CD4-positive, alpha-beta T cell treated with Interleukin-17A for 4 hours (primary cell): Measurements from ENCODE around the gene DIS3L2.
A peak's percentile ranks its signal among the peaks of the same experiment; 100 is the strongest.
"Not testable (repeated sequence)": the region's sequence is repeated elsewhere in the genome, so short reads cannot be mapped to it uniquely, and the experiment has no call there.

ENCODE experiments used
- DNase-seq: peaks from one replicate; pipeline ENCODE4 v3.0.0-alpha.2; 2020; ENCODE audit warnings: mixed read lengths

The DIS3L2 gene

GRCh38 chr2:232328032-232328422 is 366.5 kb downstream of the DIS3L2 start:
- no peak for DNase-seq

GRCh38 chr2:232328516-232329460 is 367.3 kb downstream of the DIS3L2 start:
- DNase-seq: no peak

- DNase-seq: no peak
Measured at GRCh38 chr2:232329716-232330067, 368.2 kb downstream of the DIS3L2 start.

GRCh38 chr2:232330068-232330999 is 368.8 kb downstream of the DIS3L2 start:
- peak; percentile 1 for DNase-seq

- not testable (repeated sequence) for DNase-seq
Measured at GRCh38 chr2:232331061-232331460, 369.5 kb downstream of the DIS3L2 start.

- DNase-seq: not testable (repeated sequence)
Measured at GRCh38 chr2:232331641-232332040, 370.1 kb downstream of the DIS3L2 start.

GRCh38 chr2:232332244-232332939 is 370.9 kb downstream of the DIS3L2 start:
- peak; percentile 1 for DNase-seq

GRCh38 chr2:232332940-232333259 is 371.4 kb downstream of the DIS3L2 start:
- DNase-seq: no peak

- DNase-seq: peak; percentile 16
Measured at GRCh38 chr2:232333361-232334135, 372.0 kb downstream of the DIS3L2 start.

- not testable (repeated sequence) for DNase-seq
Measured at GRCh38 chr2:232334136-232334884, 372.8 kb downstream of the DIS3L2 start.

GRCh38 chr2:232334885-232335205 is 373.3 kb downstream of the DIS3L2 start:
- DNase-seq: not testable (repeated sequence)

- peak; percentile 1 for DNase-seq
Measured at GRCh38 chr2:232335206-232335858, 373.8 kb downstream of the DIS3L2 start.

GRCh38 chr2:232335859-232336215 is 374.3 kb downstream of the DIS3L2 start:
- DNase-seq: peak; percentile 1

- DNase-seq: no peak
Measured at GRCh38 chr2:232336241-232336736, 374.8 kb downstream of the DIS3L2 start.

GRCh38 chr2:232336981-232337720 is 375.6 kb downstream of the DIS3L2 start:
- DNase-seq: no peak

GRCh38 chr2:232338094-232338758 is 376.7 kb downstream of the DIS3L2 start:
- DNase-seq: not testable (repeated sequence)

- no peak for DNase-seq
Measured at GRCh38 chr2:232338759-232339106, 377.2 kb downstream of the DIS3L2 start.

GRCh38 chr2:232339121-232340081 is 377.9 kb downstream of the DIS3L2 start:
- no peak for DNase-seq
